ENCODE results near the gene ACADVL.
"Not testable (repeated sequence)": the region's sequence is repeated elsewhere in the genome, so short reads cannot be mapped to it uniquely, and the experiment has no call there.

The ACADVL gene

DNA sequence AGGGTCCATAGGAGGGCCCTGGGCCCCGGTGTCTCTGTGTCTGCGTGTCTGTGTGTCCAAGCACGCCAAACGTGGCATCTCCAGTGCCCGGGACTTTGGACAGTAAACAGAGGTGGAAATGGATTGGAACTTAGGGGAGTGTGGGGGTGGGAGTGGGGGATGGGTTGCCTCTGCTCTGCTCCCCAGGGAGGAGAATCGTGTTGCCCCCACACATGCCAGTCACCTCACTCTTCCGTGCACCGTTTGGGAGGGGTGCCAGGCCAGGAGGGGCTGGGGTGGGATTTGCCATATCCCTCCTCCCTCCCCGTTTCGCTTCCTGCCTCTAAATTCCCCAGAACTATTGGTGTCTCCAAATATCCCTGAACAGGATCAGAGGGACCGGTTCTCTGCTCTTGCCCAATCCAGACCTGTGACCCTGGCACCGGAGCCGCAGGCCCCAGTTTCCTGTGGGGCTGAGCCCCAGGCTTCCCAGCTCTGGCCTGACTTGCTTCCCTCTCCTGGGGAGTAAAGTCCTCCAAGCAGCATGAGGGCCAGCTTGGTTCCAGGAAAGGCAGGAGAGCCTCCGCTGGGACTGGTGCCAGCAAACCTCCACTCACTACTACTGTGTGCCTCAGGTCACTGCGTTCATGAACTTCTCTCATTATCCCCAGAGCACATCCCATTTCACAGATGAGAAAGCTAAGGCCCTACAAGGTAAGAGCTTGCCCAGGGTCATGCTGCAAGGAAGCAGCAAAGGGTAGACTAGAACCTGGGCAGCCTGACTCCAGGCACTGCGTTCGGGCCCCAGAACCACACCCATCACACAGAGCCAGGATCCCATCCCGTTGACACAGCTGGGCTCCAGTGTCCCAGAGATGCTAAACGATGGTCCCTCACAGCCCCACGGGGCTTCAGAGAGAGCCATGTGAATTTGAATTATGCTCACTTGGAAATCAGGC, 40.2 kb upstream of the ACADVL start, which contains the start of gene ASGR1:
ASGR1 (minus strand) TSS at position 54 of the 938 bp plus-strand sequence. CDS start 807 bp downstream, outside the sequence.
- WGBS, 2 donors (ENCODE audit: extremely low coverage in 2 of 2, insufficient read length in 2 of 2, insufficient replicate concordance in 1 of 2) = no CpG with 5 or more reads among the region's 20 CpGs
- Histone ChIP-seq H3K4me2 (ENCODE audit: insufficient read depth, low read length, poor library complexity, severe bottlenecking) (peak within 1 kb of the TSS; percentile 100), H3K23ac (ENCODE audit: low read depth, low read length, poor library complexity) (no peak within 1 kb of the TSS), H2AK5ac (ENCODE audit: low read depth, low read length) (peak within 1 kb of the TSS; percentile 26), H2AFZ (ENCODE audit: low read length) (peak within 1 kb of the TSS; percentile 96), H3K4me1 (ENCODE audit: control insufficient read depth in 2 of 2, insufficient read depth in 1 of 2, low read depth in 1 of 2, low read length in 2 of 2) (peaks cover 10 to 15% of the 10 kb centered on the region in 2 donors), H3K27me3 (ENCODE audit: control insufficient read depth in 3 of 3, insufficient read depth in 3 of 3, low read depth in 1 of 3, low read length in 3 of 3) (peaks cover 0 to 21% (median 0%) of the 10 kb centered on the region in 3 experiments), H4K91ac (ENCODE audit: low read depth, low read length, poor library complexity) (no peak within 1 kb of the TSS), H2BK12ac (ENCODE audit: low read length) (no peak within 1 kb of the TSS), H3K14ac (ENCODE audit: low read length) (peak within 1 kb of the TSS; percentile 2), H3K36me3 (replicated peaks in 1 of 2; ENCODE audit: control insufficient read depth in 2 of 2, insufficient read depth in 2 of 2, low read length in 2 of 2) (peaks cover 0 to 2% of the 10 kb centered on the region in 2 donors), H3K9me3 (replicated peaks in 1 of 2; ENCODE audit: control insufficient read depth in 2 of 2, insufficient read depth in 1 of 2, low read depth in 1 of 2, low read length in 2 of 2) (peaks cover 0 to 10% of the 10 kb centered on the region in 2 donors), H3K9ac (ENCODE audit: low read depth, low read length, poor library complexity) (no peak within 1 kb of the TSS), H2BK120ac (ENCODE audit: low read depth, low read length) (no peak within 1 kb of the TSS), H3K79me1 (ENCODE audit: low read depth, low read length) (peaks cover 2% of the 10 kb centered on the region), H3K4me3 (ENCODE audit: low read length in 2 of 2) (peak within 1 kb of the TSS; percentile 61 to 81), H3K18ac (ENCODE audit: low read length) (peak within 1 kb of the TSS; percentile 55), H3K4ac (ENCODE audit: low read length) (no peak within 1 kb of the TSS), H4K8ac (ENCODE audit: low read depth, low read length) (peak within 1 kb of the TSS; percentile 49), H2BK15ac (ENCODE audit: low read length) (peak within 1 kb of the TSS; percentile 76), H2BK5ac (ENCODE audit: low read length) (no peak within 1 kb of the TSS), H3K27ac (replicated peaks; ENCODE audit: low read length) (no peak within 1 kb of the TSS)
- DNase-seq (ENCODE audit: low spot score) = no peak

DNA sequence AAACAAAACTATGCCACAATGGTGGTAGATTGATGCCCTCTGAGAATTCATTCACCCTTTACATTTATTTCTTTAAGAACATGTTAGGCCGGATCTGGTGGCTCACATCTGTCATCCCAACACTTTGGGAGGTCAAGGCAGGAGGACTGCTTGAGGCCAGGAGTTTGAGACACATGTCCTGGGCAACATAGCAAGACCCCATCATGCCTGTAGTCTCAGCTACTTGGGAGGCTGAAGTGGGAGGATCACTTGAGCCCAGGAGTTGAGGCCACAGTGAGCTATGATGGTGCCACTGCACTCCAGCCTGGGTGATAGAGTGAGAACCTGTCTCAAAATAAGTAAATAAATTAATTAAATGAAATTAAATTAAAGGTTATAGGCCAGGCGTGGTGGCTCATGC, 37.6 kb upstream of the ACADVL start:
- not testable (repeated sequence) for H3K27ac ChIP-seq (replicated peaks; ENCODE audit: low read length); H3K4me3 ChIP-seq (ENCODE audit: low read length in 2 of 2); H3K23ac ChIP-seq (ENCODE audit: low read depth, low read length, poor library complexity); H2BK12ac ChIP-seq (ENCODE audit: low read length); H3K4ac ChIP-seq (ENCODE audit: low read length); H3K27me3 ChIP-seq (ENCODE audit: control insufficient read depth in 3 of 3, insufficient read depth in 3 of 3, low read depth in 1 of 3, low read length in 3 of 3); H3K36me3 ChIP-seq (replicated peaks in 1 of 2; ENCODE audit: control insufficient read depth in 2 of 2, insufficient read depth in 2 of 2, low read length in 2 of 2); H4K8ac ChIP-seq (ENCODE audit: low read depth, low read length); H3K9me3 ChIP-seq (replicated peaks in 1 of 2; ENCODE audit: control insufficient read depth in 2 of 2, insufficient read depth in 1 of 2, low read depth in 1 of 2, low read length in 2 of 2); H3K9ac ChIP-seq (ENCODE audit: low read depth, low read length, poor library complexity); H2AFZ ChIP-seq (ENCODE audit: low read length); DNase-seq (ENCODE audit: low spot score); H2BK5ac ChIP-seq (ENCODE audit: low read length); H2BK120ac ChIP-seq (ENCODE audit: low read depth, low read length); H2BK15ac ChIP-seq (ENCODE audit: low read length); H3K4me2 ChIP-seq (ENCODE audit: insufficient read depth, low read length, poor library complexity, severe bottlenecking); H4K91ac ChIP-seq (ENCODE audit: low read depth, low read length, poor library complexity); H3K18ac ChIP-seq (ENCODE audit: low read length); H3K79me1 ChIP-seq (ENCODE audit: low read depth, low read length); H3K14ac ChIP-seq (ENCODE audit: low read length); H2AK5ac ChIP-seq (ENCODE audit: low read depth, low read length)
- peaks cover 5 to 10% of the 10 kb centered on the region in 2 donors for H3K4me1 ChIP-seq (ENCODE audit: control insufficient read depth in 2 of 2, insufficient read depth in 1 of 2, low read depth in 1 of 2, low read length in 2 of 2)
- no CpG with 5 or more reads among the region's 2 CpGs for WGBS, 2 donors (ENCODE audit: extremely low coverage in 2 of 2, insufficient read length in 2 of 2, insufficient replicate concordance in 1 of 2)

DNA sequence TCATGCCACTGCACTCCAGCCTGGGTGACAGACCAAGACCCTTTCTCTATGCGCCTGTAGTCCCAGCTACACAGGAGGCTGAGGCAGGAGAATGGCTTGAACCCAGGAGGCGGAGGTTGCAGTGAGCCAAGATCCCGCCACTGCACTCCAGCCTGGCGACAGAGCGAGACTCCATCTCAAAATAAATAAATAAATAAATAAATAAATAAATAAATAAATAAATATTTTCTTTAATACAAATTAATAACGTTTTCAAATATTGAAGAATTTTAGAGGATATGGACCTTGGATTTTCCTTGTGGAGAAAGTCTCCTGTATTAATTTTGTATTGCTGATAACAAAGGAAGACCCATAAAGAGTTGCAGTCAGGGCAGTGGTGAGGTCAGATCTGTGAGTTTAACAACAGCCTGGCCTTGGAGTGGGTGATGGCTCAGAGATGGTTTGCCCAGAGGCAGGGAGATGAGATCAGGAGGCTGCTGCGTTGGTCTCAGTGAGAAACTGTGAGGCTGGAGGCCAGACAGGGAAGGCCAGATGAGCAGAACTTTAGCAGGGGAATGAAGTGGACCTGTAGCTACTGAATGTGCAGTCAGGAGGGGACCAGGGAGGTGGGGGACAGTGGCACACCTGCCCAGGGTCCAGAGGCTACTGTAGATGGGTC, 36.2 kb upstream of the ACADVL start:
- Histone ChIP-seq H2BK15ac (ENCODE audit: low read length) (no peak overlapping the region), H3K23ac (ENCODE audit: low read depth, low read length, poor library complexity) (no peak overlapping the region), H3K4ac (ENCODE audit: low read length) (no peak overlapping the region), H2BK12ac (ENCODE audit: low read length) (no peak overlapping the region), H2AFZ (ENCODE audit: low read length) (no peak overlapping the region), H4K8ac (ENCODE audit: low read depth, low read length) (no peak overlapping the region), H3K27ac (replicated peaks; ENCODE audit: low read length) (no peak overlapping the region), H2BK5ac (ENCODE audit: low read length) (no peak overlapping the region), H3K27me3 (ENCODE audit: control insufficient read depth in 3 of 3, insufficient read depth in 3 of 3, low read depth in 1 of 3, low read length in 3 of 3) (no peaks in the 10 kb centered on the region), H2AK5ac (ENCODE audit: low read depth, low read length) (no peak overlapping the region), H3K4me3 (ENCODE audit: low read length in 2 of 2) (no peak overlapping the region), H3K9ac (ENCODE audit: low read depth, low read length, poor library complexity) (no peak overlapping the region), H3K36me3 (replicated peaks in 1 of 2; ENCODE audit: control insufficient read depth in 2 of 2, insufficient read depth in 2 of 2, low read length in 2 of 2) (peaks cover 3 to 15% of the 10 kb centered on the region in 2 donors), H3K4me1 (ENCODE audit: control insufficient read depth in 2 of 2, insufficient read depth in 1 of 2, low read depth in 1 of 2, low read length in 2 of 2) (peaks cover 0 to 2% of the 10 kb centered on the region in 2 donors), H3K18ac (ENCODE audit: low read length) (no peak overlapping the region), H3K9me3 (replicated peaks in 1 of 2; ENCODE audit: control insufficient read depth in 2 of 2, insufficient read depth in 1 of 2, low read depth in 1 of 2, low read length in 2 of 2) (no peaks in the 10 kb centered on the region), H4K91ac (ENCODE audit: low read depth, low read length, poor library complexity) (no peak overlapping the region), H3K4me2 (ENCODE audit: insufficient read depth, low read length, poor library complexity, severe bottlenecking) (no peak overlapping the region), H3K14ac (ENCODE audit: low read length) (no peak overlapping the region), H3K79me1 (ENCODE audit: low read depth, low read length) (no peaks in the 10 kb centered on the region), H2BK120ac (ENCODE audit: low read depth, low read length) (no peak overlapping the region)
- DNase-seq (ENCODE audit: low spot score) = no peak
- WGBS, 2 donors (ENCODE audit: extremely low coverage in 2 of 2, insufficient read length in 2 of 2, insufficient replicate concordance in 1 of 2) = no CpG with 5 or more reads among the region's 7 CpGs

DNA sequence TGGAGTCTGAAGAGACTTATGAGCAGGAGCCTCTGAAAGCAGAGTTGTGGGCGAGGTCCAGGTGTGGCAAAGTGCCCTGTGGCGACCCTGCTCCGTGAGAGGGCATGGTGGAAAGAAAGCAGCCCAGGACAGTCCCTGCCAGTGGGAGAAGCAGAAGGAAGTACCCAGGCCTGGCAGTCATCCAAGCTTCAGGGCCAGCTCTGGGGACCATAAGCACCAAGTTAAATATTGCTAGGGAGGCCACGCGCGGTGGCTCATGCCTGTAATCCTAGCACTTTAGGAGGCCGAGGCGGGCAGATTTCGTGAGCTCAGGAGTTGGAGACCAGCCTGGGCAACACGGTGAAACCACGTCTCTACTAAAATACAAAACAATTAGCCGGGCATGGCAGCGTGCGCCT, 35.6 kb upstream of the ACADVL start:
- Histone ChIP-seq H3K9ac (ENCODE audit: low read depth, low read length, poor library complexity) (no peak overlapping the region), H2BK5ac (ENCODE audit: low read length) (no peak overlapping the region), H3K79me1 (ENCODE audit: low read depth, low read length) (no peaks in the 10 kb centered on the region), H3K4me1 (ENCODE audit: control insufficient read depth in 2 of 2, insufficient read depth in 1 of 2, low read depth in 1 of 2, low read length in 2 of 2) (peaks cover 0 to under 1% of the 10 kb centered on the region in 2 donors), H3K18ac (ENCODE audit: low read length) (no peak overlapping the region), H2BK120ac (ENCODE audit: low read depth, low read length) (no peak overlapping the region), H2AK5ac (ENCODE audit: low read depth, low read length) (no peak overlapping the region), H3K4me3 (ENCODE audit: low read length in 2 of 2) (no peak overlapping the region), H3K9me3 (replicated peaks in 1 of 2; ENCODE audit: control insufficient read depth in 2 of 2, insufficient read depth in 1 of 2, low read depth in 1 of 2, low read length in 2 of 2) (no peaks in the 10 kb centered on the region), H2AFZ (ENCODE audit: low read length) (no peak overlapping the region), H2BK12ac (ENCODE audit: low read length) (no peak overlapping the region), H3K14ac (ENCODE audit: low read length) (no peak overlapping the region), H3K23ac (ENCODE audit: low read depth, low read length, poor library complexity) (no peak overlapping the region), H3K27me3 (ENCODE audit: control insufficient read depth in 3 of 3, insufficient read depth in 3 of 3, low read depth in 1 of 3, low read length in 3 of 3) (no peaks in the 10 kb centered on the region), H3K36me3 (replicated peaks in 1 of 2; ENCODE audit: control insufficient read depth in 2 of 2, insufficient read depth in 2 of 2, low read length in 2 of 2) (peaks cover 3 to 19% of the 10 kb centered on the region in 2 donors), H3K27ac (replicated peaks; ENCODE audit: low read length) (no peak overlapping the region), H3K4me2 (ENCODE audit: insufficient read depth, low read length, poor library complexity, severe bottlenecking) (no peak overlapping the region), H2BK15ac (ENCODE audit: low read length) (no peak overlapping the region), H4K91ac (ENCODE audit: low read depth, low read length, poor library complexity) (no peak overlapping the region), H3K4ac (ENCODE audit: low read length) (no peak overlapping the region), H4K8ac (ENCODE audit: low read depth, low read length) (no peak overlapping the region)
- WGBS, 2 donors (ENCODE audit: extremely low coverage in 2 of 2, insufficient read length in 2 of 2, insufficient replicate concordance in 1 of 2) = no CpG with 5 or more reads among the region's 14 CpGs
- DNase-seq (ENCODE audit: low spot score) = no peak

All from neuronal stem cell (in vitro differentiated cells).